GM18858 (cell line): ENCODE data around the gene PERCC1.

Experiments used
- ATAC-seq: cut with Tn5 transposase; IDR thresholded peaks from one replicate; pipeline ENCODE4 v1.9.1; 2021; ENCODE audit not compliant: unreplicated experiment

Gene PERCC1

DNA sequence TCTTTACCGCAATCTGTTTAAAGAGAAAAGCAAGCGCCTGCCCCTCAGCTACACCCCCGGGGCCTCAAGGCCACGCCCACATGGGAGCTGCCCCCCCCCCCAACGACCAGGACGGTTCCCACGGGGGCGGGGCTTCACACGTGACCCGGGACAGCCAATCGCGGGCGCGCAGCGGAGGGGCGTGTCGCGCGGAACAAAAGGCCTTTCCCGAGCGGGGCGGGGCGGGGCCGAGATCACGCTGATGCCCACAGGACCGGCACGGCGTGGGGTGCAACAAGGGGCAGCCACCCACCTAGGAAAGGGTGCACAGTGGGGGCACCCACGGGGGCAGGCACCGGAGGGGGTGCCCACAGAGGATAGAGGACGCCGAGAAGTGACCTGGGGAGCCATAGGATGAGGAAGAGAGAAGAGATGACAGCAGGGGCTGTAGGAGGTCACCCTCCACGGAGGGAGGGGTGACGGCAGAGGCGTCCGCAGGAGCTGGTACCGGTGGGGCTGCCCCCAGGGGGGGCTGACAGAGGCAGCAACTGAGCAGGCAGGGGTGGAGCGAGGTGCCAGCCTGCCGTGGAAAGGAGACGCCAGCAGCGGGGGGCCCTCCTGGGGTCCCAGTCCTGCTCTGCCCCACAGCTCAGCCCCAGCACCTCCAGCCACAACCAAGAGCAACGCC is 22.6 kb upstream of the PERCC1 start:
- peak; percentile 52 for ATAC-seq

DNA sequence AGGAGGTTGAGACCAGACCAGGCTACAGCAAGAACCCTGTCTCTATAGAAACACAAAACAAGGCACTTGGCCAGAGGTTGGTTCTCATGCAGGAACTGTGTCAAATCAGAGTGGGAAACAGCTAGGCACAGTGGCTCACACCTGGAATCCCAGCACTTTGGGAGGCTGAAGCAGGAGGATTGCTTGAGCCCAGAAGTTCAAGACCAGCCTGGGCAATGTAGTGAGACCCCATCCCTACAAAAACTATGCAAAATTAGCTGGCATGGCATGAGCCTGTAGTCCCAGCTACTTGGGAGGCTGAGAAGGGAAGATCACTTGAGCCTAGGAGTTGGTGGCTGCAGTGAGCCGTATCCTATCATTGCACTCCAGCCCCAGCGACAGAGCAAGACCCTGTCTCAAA is 18.0 kb upstream of the PERCC1 start:
- ATAC-seq, result no peak

DNA sequence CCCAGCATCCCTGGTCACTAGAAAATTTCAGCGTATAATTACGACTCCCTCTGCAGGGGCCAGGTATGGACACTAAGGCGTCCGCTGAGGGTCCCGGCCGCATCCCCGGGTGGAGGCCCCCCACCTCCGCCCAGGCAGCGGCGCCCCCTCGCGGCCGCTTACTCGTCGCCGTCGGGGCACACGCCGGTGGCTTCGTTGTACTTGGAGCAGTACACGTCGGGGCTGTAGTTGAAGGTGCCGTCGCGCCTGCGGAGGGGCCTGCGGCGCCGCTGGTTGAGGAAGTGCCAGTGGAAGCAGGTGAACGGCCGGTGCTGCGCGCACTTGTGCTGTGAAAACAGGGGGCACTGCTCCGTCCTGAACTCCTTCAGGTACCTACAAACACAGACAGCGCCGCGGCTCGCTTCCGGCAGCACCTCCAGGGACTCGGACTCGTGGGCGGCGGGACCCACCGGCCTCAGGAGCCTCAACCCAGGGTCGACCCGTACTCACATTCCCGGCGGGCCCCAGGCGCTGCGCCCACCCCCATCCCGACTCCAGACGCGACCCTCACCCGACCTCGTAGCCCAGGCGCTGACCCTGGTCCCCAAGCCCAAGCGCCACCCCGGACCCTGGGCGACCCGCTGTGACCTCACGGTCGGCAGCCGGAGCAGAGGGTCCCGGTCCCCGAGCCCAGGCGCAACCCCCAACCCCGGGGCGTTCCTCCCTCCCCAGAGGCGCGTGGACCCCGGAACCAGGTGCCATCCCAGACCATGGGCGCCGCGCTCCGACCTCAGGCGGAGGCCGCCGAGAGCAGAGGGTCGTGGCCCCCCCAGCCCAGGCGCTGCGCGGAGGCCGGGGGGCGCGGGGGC is 17.0 kb upstream of the PERCC1 start:
- no peak for ATAC-seq

DNA sequence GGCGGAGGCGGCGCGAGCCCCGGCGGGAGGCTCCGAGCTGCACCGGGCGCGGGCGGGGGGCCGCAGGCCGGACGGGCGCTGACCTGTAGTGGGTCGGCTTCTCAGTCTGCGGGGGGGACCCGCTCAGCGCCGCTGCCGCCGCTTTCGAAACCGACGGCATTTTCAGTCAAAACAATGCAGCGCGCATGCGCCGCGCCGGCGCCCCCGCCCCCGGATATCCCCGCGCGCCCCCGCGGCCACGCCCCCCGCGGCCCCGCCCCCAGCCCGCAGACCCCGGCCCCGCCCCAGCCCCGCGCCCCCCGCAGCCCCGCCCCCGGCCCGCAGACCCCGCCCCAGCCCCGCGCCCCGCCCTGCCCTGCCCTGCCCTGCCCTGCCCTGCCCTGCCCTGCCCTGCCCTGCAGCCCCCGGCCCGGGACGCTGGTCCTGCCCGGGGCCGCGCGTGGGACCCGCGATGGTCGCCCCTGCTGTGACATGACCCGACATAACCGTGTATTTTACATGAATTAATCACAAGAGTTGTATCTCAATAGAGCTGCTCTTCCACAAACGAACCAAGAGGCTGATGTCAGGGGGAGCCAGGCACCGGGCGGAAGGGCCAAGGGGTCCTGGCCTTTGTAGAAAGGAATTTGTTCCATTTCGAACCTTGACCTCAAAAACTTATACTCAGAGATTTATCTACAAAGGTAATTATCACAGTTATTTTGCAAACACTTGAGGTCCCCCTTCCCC is 16.2 kb upstream of the PERCC1 start, which contains the start of gene UNKL:
UNKL (minus strand) TSS at position 173 of the 729 bp plus-strand sequence; CDS start at position 160, 13 bp downstream.
- no peak for ATAC-seq

DNA sequence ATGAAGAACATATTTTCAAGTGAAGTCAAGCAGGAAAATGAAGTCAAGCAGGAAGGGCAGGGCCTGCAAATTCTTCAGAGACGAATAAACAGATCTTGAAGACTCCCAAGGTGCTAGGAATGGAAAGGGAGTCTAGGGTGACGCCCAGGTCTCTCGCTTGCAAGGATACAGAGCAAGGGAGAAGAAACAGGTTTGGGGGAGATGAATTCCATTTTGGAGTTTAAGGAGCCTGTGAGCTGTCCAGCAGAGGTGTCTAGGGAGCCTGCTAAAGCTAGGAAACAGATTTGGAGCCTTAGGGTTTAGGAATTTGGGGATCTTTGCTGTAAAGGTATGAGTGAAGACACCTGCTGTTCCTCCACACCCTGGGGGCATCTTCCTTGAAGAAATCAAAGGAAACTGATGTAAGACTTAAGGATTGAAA is 14.3 kb upstream of the PERCC1 start:
- ATAC-seq, result no peak

DNA sequence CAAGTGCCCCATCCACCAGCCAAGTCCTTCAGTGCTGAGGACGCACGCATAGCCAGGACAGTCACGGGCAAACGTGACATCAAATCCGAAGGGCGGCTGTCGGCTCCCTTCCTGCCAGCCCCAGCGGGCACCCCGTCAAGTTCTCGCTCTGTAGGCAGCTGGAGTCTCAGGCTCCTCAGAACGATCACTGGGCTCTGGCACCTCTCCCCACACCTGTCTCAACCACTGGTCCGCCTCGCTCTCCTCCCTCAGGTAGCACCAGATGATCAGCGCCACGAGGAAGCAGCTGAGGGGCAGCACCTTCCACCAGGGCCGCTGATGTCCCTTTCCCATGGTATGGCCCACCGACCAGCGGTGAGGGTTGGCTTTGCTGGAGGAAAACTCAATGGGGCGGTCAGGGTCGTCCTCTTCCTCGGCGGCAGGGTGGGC is 10.8 kb upstream of the PERCC1 start:
- ATAC-seq, result peak; percentile 1

DNA sequence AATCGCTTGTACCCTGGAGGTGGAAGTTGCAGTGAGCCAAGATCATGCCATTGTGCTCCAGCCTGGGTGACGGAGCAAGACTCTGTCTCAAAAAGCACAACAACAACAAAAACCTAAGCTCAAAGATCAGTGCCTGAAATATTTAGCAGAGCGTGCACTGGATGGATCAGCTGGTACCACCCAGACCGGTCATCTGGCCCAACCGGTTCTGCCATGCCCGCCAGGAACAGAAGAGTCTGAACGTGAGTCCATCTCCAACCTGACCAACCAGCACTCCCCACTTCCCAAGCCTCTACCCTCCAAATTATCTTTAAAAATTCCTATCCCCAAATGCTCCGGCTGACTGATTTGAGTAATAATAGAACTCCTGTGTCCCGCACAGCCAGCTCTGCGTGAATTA is 8.8 kb upstream of the PERCC1 start:
- no peak for ATAC-seq

DNA sequence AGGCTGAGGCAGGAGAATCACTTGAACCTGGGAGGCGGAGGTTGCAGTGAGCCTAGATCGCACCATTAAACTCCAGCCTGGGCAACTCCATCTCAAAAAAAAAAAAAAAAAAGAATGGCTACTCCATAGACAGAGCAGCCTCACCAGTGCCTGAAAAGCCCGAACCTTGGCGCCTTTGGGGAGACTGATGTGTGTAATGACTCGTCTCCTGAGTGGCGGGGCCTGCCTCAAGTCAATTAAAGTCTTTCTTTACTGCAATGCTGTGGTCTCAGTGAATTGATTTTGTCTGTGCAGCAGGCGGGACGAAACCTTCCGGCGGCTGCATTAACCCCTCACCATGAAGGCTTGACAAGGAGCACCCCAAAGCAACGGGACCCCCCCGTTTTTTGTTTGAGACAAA is 6.8 kb upstream of the PERCC1 start:
- no peak for ATAC-seq

DNA sequence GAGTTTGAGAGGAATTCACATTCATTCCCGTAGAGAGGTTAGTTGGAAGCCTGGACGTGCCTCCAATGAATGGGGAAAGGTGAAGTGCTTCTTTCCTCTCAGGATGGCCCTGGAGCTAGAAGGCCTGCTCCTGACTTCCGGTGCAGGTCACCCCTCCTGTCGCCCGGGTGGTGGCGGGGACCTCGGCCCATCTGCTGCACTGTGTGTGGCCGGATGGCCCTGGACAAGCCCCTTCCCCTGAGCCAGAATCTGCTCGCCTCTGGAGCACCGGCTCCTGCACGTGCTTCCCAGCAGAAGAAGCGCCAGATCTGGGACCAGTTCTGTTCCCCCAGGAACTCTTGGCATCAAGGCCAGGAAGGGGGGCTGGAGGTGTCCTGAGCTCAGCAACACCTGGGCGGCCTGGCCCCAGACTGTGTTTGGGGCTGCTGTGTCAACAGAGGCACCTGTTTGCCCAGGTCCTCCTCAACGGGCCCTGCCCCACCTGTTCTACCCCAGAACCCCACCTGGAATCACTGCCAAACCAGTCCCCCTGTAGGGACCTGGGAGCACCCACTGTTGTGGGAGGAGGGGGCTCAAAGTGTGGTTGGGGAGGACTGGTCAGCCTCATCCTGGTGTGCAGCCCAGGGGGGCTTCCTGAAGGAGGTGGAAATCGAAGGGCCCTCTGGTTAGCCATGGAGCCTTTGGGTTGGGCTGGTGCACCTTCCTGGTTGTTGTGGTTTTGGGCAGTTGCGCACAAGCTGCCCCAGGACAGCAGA is 5.1 kb upstream of the PERCC1 start:
- ATAC-seq, result no peak

DNA sequence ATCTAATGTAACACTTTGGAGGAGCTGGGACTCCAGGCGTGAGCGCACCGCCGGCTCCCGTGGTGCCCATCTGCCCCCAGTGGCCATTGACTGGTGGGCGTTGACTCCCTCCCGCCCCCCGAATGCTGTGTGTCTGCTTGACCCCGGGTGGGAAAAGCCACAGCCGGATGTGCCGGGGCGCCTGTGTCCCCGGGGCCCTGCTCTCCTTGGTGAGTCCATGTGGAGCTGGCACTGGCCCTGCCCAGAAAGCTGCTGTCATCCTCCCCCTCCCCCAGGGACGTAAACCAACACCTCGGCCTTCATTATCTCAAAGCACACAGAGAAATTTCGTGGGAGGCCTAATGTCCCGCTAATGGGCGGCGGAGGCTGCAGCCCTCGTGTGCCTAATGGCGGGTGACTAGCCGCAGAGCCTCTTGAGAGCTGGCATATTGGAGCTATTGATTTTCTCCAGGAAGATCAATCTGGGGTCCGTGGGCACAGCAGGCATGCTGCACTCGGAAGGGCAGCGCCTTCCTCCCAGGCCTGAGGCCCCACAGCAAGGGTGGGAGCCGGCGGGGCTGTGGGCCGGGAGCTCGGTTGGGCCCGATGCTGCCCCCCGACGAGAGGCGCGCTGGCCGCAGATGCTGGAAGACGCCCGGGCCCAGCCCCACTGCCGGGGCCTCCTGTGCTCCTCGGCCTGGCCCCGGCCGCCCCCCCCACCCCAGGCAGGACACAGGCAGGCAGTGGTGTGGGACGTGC is 4.0 kb upstream of the PERCC1 start:
- no peak for ATAC-seq

DNA sequence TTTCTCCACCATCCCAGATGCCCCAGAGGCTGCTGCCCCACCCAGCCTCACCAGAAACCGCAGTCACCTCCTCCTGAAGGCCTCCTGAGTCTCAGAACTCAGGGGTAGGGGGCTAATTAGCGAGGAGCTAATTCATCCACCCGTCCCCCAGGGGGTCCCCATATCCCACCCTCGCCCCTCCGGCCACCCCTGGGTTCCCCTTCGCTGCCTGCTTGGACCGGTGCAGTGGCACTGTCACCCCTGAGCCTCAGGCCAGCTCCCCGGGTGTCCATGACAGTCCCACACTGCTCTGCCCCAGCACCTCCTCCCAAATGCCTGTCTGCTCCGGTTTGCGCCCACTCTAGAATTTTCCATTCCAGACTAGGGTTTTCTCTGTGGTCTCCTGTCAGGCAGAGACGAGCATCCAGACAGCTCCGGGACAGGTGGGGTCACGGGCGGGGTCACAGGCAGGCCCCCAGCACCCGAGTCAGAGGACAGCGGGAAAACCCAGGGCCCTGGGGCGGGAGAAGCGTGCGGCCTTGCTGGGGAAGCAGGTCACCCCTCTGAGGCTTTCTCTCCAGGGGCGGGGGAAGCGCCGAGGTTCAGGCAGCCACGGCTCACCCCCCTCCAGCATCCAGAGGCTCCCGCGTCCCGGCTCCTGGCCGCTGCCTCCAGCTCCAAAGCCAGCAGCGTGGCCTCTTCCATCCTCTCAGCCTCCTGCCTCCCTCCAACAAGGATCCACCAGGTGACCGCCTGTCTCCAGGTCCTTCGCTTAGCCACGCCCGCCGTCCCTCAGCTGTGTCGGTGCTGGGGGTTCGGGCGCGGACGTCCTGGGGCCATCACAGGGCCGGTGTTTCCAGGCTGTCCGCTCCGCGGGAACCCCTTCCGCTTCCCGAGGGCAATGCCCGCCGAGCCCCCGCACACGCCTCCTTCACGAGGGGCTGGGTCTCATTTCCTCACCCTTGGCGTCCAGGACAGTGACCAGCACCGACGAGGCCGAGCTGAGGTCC is 3.1 kb upstream of the PERCC1 start:
- no peak for ATAC-seq

DNA sequence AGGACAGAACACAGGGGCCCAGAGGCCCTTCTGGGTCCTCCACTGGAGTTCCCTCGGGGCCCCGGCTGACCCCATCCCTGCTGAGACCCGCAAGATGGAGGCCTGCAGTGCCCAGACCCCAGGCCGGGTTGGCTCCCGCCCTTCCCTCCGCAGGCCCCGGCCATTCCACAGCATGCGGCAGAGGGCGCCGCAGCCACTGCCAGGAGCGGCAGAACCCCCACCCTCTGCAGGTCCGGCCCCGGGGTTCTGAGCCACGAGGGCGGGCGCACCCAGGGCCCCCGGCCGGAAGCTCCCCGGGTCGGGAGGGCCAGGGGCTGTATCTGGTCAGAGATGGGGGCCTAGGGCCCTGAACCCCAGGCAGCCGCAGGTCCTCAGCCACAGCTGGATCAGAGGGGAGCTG is 2.4 kb upstream of the PERCC1 start:
- ATAC-seq, result no peak

DNA sequence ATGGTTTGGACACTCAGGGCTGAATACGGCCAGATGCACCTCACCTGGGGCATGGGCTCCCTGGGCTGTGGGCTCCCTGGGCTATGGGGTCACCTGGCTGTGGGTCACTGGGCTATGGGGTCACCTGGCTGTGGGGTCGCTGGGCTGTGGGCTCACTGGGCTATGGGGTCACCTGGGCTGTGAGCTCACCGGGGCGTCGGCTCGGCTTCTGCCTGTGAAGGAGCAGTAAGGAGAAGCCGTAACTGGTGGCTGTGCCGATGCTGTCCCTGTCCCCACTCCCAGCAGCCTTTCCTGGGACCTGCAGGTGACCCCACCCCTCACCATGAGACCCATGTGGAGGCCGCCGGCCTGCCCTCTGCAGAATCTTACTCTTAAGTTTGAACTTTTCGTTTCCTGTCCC is 1.9 kb upstream of the PERCC1 start:
- no peak for ATAC-seq

DNA sequence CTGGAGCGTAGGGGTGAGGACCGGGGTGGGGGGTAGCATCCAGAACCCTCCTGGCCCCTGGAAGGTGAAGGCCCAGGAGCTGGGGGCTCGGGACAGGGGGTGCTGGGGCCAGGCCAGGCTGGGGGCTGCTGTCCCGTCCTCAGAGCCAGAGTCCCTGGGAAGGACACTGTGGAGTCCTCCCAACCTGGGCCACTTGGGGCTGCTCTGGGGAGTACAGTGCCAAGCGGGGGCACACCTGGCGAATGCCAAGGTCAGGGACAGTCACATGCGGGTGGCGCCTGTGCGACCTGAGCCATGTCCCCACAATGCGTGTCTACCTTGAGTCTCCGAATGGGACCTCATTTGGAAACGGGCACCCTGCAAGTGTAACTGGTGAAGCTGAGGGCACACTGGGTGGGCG is 1.2 kb upstream of the PERCC1 start:
- no peak for ATAC-seq

DNA sequence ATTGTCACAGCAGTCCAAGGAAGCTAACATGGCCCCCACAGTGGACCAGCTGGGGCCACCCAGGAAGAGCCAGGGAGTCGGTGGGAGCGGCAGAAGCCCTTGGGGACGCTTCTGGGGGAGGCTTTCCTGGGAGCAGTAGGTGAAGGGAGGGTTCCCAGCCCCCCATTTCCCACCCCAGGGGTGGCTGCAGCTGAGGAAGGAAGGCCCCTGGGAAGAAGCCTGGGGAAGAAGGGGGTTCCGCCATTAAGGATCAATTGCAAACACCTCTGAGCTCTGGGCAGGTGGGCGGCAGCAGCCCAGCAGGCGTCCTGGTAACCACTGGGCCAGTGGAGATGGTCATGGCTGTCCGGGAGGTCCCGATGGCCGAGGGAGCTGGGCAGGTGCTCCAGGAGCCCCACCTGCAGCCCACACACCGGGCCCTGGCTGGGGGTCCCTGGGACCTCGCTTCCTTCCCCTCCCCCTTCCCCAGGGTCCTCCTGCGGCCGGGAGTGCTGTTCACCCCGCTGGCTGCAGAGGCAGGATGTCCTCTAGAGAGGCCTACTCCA is 592 bp upstream of the PERCC1 start:
- no peak for ATAC-seq

DNA sequence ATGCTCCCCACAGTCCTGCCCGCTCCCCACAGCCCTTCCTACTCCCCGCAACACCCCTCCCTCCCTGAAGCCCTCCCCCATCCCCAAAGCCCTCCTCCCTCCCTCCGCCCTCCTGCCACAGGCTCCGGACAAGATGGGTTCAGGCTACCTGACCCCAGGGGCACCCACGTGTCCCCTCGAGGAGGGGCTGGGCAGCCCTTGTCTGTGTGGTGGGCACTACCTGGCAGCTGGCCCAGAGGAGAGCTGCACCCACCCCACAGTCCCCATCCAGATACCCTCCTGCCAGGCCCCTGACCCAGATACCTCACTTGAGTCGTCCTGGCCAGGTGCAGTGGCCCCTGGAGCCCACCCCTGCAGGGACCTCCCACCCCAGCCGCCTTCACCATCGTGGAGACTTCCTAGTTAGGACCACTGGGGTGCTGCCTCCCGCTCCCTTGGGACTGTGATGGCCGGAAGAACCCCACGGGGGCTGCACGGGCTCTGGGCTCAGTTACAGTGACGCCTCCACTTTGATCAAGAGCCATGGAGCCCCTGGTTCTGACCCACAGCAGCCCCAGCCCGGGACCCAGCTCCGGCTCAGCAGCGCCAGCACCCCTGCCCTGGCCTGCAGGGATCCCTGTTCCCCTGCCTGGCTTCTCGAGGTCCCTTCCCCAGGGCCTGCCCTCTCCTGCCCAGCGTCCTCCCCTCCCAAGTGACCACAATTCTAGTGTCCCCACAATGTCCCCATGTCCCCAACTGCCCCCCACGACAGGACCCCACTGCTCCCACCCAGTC is 806 bp downstream of the PERCC1 start:
- ATAC-seq, result no peak

DNA sequence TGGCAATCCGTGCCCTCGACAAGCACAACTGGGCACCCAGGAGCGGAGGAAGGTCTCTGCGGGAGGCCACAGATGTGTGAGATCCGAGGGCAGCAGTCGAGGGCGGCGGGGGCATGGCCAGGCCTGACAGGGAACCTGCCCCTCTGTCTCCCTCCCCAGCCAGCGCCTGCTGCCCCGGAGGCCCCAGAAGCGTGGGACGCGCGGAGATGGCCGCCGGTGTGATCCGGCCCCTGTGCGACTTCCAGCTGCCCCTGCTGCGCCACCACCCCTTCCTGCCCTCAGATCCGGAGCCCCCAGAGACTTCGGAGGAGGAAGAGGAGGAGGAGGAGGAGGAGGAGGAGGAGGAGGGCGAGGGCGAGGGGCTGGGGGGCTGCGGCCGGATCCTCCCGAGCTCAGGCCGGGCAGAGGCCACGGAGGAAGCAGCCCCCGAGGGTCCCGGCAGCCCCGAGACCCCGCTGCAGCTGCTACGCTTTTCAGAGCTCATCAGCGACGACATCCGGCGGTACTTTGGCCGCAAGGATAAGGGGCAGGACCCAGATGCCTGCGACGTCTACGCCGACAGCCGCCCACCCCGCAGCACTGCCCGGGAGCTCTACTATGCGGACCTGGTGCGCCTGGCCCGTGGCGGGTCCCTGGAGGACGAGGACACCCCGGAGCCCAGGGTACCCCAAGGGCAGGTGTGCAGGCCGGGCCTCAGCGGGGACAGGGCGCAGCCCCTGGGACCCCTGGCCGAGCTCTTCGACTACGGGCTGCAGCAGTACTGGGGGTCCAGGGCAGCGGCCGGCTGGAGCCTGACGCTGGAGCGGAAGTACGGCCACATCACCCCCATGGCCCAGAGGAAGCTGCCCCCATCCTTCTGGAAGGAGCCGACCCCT is 1.7 kb downstream of the PERCC1 start:
- ATAC-seq, result no peak
